DOHH2 (cell line): Measurements from ENCODE around the gene MED12L.

ENCODE experiments used
- H3F3A ChIP-seq: fragments of 200-600 bp; sonication (generic), shearing (Covaris generic); 2 replicates; pipeline ENCODE4 v1.6.0; 2016; ENCODE audit warnings: antibody characterized with exemption, mild to moderate bottlenecking; ENCODE audit not compliant: control insufficient read depth, insufficient read depth
- H3K27ac ChIP-seq: fragments of 200-600 bp; sonication (generic); 2 replicates; pipeline ENCODE4 v1.5.1; 2014; ENCODE audit warnings: low read depth, mild to moderate bottlenecking, low read length, moderate library complexity
- H3K27me3 ChIP-seq: fragments of 200-600 bp; sonication (generic); 2 replicates; pipeline ENCODE4 v1.6.1; 2014; ENCODE audit warnings: mild to moderate bottlenecking, low read length, mixed read lengths; ENCODE audit not compliant: control insufficient read depth
- H3K36me3 ChIP-seq: fragments of 200-600 bp; sonication (generic); 2 replicates; pipeline ENCODE4 v1.6.1; 2014; ENCODE audit warnings: mild to moderate bottlenecking, low read length, moderate library complexity, mixed read lengths; ENCODE audit not compliant: control insufficient read depth
- H3K4me1 ChIP-seq: fragments of 200-600 bp; sonication (generic); 2 replicates; pipeline ENCODE4 v1.6.1; 2014; ENCODE audit warnings: mild to moderate bottlenecking, low read length, mixed read lengths; ENCODE audit not compliant: control insufficient read depth
- H3K4me2 ChIP-seq: fragments of 200-600 bp; sonication (generic); 2 replicates; pipeline ENCODE4 v1.6.0; 2014; ENCODE audit warnings: mild to moderate bottlenecking, low read length, moderate library complexity
- H3K4me3 ChIP-seq: fragments of 200-600 bp; sonication (generic); 2 replicates; pipeline ENCODE4 v1.5.1; 2014; ENCODE audit warnings: mild to moderate bottlenecking, low read length, mixed read lengths
- H3K79me2 ChIP-seq: fragments of 200-600 bp; sonication (generic); 2 replicates; pipeline ENCODE4 v1.6.1; 2014; ENCODE audit warnings: mild to moderate bottlenecking, low read length, mixed read lengths; ENCODE audit not compliant: control insufficient read depth
- H3K9me2 ChIP-seq: fragments of 200-600 bp; sonication (generic); replicated peaks from 2 replicates; pipeline ENCODE4 v1.6.1; 2014; ENCODE audit warnings: mild to moderate bottlenecking, low read length, mixed read lengths; ENCODE audit not compliant: control insufficient read depth
- H3K9me3 ChIP-seq: fragments of 200-600 bp; sonication (generic); 2 replicates; pipeline ENCODE4 v1.6.1; 2014; ENCODE audit warnings: antibody characterized with exemption, low read length, mixed read lengths; ENCODE audit not compliant: control insufficient read depth, insufficient read depth
- H4K20me1 ChIP-seq: fragments of 200-600 bp; sonication (generic); 2 replicates; pipeline ENCODE4 v1.6.0; 2014; ENCODE audit warnings: low read depth, mild to moderate bottlenecking, antibody characterized with exemption, low read length, moderate library complexity; ENCODE audit not compliant: control insufficient read depth, insufficient read depth
- EZH2phosphoT487 ChIP-seq: fragments of 200-600 bp; sonication (generic); IDR thresholded peaks from 2 replicates; pipeline ENCODE4 v1.6.1; 2017; ENCODE audit warnings: borderline replicate concordance, mild to moderate bottlenecking, antibody characterized with exemption, low read length, moderate library complexity, mixed read lengths
- TF ChIP-seq, protein P1 (sequence below): fragments of 200-600 bp; sonication (generic); IDR thresholded peaks from one replicate; pipeline ENCODE4 v1.5.1; 2014; ENCODE audit warnings: antibody characterized with exemption, mild to moderate bottlenecking, low read depth, low read length; ENCODE audit not compliant: poor library complexity, severe bottlenecking

The MED12L gene

DNA sequence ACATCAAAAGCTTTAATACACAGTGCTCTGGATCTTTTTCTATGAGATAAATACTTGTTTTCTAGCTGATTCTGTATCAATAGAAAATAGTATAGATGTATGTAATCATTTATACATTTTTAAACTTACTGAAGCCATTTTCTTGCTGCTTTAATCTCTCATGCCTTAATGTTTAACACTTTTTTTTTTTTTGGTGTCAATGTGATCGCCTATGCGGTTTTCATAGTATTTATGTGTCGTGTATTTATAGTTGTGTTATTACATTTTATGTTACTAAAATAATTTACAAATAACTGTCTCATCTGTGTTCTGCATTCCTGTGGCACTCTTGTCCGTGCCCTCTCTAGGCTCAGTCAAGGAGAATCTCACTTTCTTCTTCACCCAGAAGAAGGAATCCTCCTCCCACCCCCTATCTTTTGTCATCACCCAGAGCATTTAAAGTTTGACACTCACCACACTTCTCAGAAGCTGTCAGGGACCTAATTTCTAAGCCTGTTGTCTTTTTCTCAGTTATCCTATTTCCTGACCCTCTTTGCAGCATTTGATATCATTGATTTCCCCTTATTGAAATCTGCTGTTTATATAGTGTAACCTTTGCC is 138.9 kb downstream of the MED12L start:
- no peaks in the 10 kb centered on the region for H3K79me2 ChIP-seq
- no peaks in the 10 kb centered on the region for H3F3A ChIP-seq
- no peak overlapping the region for H3K4me2 ChIP-seq
- no peaks in the 10 kb centered on the region for H3K9me3 ChIP-seq
- H3K36me3 ChIP-seq = no peaks in the 10 kb centered on the region
- TF ChIP-seq, protein P1, sequence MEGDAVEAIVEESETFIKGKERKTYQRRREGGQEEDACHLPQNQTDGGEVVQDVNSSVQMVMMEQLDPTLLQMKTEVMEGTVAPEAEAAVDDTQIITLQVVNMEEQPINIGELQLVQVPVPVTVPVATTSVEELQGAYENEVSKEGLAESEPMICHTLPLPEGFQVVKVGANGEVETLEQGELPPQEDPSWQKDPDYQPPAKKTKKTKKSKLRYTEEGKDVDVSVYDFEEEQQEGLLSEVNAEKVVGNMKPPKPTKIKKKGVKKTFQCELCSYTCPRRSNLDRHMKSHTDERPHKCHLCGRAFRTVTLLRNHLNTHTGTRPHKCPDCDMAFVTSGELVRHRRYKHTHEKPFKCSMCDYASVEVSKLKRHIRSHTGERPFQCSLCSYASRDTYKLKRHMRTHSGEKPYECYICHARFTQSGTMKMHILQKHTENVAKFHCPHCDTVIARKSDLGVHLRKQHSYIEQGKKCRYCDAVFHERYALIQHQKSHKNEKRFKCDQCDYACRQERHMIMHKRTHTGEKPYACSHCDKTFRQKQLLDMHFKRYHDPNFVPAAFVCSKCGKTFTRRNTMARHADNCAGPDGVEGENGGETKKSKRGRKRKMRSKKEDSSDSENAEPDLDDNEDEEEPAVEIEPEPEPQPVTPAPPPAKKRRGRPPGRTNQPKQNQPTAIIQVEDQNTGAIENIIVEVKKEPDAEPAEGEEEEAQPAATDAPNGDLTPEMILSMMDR = no peak
- TF ChIP-seq EZH2phosphoT487 = no peak
- H4K20me1 ChIP-seq = no peaks in the 10 kb centered on the region
- no peaks in the 10 kb centered on the region for H3K9me2 ChIP-seq
- no peaks in the 10 kb centered on the region for H3K27me3 ChIP-seq
- no peak overlapping the region for H3K4me3 ChIP-seq
- no peak overlapping the region for H3K27ac ChIP-seq
- H3K4me1 ChIP-seq = peaks cover 11% of the 10 kb centered on the region

DNA sequence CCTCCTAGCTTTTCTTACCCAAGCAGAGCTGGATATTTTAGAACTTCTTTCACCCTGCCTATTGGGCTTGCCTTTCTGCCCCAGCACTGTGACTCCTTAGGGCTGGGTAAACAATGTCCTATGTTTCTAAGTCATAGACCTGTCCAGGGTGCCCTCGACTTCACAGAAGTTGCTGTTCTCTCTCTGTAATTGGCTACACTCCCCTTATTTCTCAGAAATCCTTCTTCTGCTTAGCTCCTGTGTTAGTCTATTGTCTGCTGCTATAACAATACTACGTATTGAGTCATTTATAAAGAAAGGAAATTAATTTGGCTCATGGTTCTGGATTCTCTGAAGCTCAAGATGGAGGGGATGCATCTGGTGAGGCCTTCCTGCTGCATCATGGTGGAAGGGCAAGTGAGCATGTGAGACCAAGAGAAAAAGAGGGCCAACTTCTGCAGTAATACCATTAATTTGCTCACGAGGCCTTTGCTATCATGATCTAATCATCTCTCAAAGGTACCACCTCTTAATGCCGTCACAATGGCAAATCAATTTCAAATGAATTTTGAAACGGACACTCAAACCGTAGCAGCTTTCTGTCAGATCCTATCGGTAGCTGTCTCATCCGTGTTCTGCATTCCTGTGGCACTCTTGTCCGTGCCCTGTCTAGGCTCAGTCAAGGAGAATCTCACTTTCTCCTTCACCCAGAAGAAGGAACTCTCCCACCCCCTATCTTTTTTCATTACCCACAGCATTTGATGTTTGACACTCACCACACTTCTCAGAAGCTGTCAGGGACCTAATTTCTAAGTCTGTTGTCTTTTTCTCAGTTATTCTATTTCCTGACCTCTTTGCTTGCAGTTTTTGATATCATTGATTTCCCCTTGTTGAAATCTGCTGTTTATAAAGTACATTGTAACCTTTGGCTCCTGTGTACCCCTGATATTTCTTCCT is 139.8 kb downstream of the MED12L start:
- no peak overlapping the region for H3K4me2 ChIP-seq
- peaks cover 14% of the 10 kb centered on the region for H3K4me1 ChIP-seq
- no peaks in the 10 kb centered on the region for H3F3A ChIP-seq
- no peaks in the 10 kb centered on the region for H3K79me2 ChIP-seq
- no peaks in the 10 kb centered on the region for H3K9me3 ChIP-seq
- TF ChIP-seq EZH2phosphoT487 = no peak
- TF ChIP-seq, protein P1 = no peak
- H4K20me1 ChIP-seq = no peaks in the 10 kb centered on the region
- H3K27ac ChIP-seq = no peak overlapping the region
- no peaks in the 10 kb centered on the region for H3K27me3 ChIP-seq
- H3K36me3 ChIP-seq = no peaks in the 10 kb centered on the region
- no peak overlapping the region for H3K4me3 ChIP-seq
- no peaks in the 10 kb centered on the region for H3K9me2 ChIP-seq

DNA sequence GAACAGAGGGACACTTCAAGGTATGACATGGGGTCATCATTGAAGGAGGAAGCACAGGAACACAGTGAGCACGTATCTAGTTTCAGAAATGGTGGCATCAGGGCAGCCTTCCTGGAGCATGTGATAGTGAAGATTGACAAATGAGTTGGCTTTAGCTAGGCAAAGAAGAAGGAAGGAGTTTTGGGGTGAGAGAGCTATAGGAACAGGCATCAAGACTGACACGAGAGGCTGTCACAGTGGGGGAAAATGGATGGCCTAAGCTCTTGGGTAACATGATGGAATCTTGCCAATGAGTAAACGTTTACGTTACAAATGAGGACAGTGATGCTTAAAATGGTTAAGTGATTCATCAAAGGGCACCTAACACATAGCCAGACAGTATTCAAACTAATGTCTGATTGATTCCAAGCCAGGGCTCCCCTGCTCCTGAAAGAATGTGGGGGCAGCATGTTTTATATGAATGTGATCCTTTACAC is 140.7 kb downstream of the MED12L start:
- H3K27me3 ChIP-seq = no peaks in the 10 kb centered on the region
- no peaks in the 10 kb centered on the region for H3K36me3 ChIP-seq
- no peaks in the 10 kb centered on the region for H4K20me1 ChIP-seq
- H3K79me2 ChIP-seq = no peaks in the 10 kb centered on the region
- peaks cover 22% of the 10 kb centered on the region for H3K4me1 ChIP-seq
- H3K9me3 ChIP-seq = no peaks in the 10 kb centered on the region
- H3K4me3 ChIP-seq = no peak overlapping the region
- H3K9me2 ChIP-seq = no peaks in the 10 kb centered on the region
- H3K4me2 ChIP-seq = no peak overlapping the region
- no peak overlapping the region for H3K27ac ChIP-seq
- no peaks in the 10 kb centered on the region for H3F3A ChIP-seq
- no peak for TF ChIP-seq EZH2phosphoT487
- TF ChIP-seq, protein P1 = no peak
